A549 treated with DMSO at 1 μM for 4 hours (cell line): ENCODE data around the gene SLC22A8. TPM values are rescaled to one million over a fixed set of nuclear protein-coding genes. Genes with fewer than 3 reads are reported as not detected.

ENCODE experiments used
- total RNA-seq: library from RNA; stranded (reverse); fragments of 200-300 nt; extraction: Qiagen RNA extraction; gene quantifications from 5 replicates; pipeline ENCODE4 v1.2.3, GENCODE V29; 2022; ENCODE audit warnings: low read depth

SLC22A8 gene
- total RNA-seq = not detected in 5 replicates

GRCh38 chr11:63015521-63016215, at the start of gene SLC22A8:
Gene SLC22A8 (minus strand): TSS chr11:63015841. CDS start chr11:63014958, 883 bp downstream.

GRCh38 chr11:62984451-62984991, 31.1 kb downstream of the SLC22A8 start, which contains the start of gene SLC22A6:
Gene SLC22A6 (minus strand): TSS chr11:62984967. CDS start chr11:62984690, 277 bp downstream.

Other genes with a start within 250 kb of the SLC22A8 start
- gene TAF6L, start 244.4 kb downstream of the SLC22A8 start, total RNA-seq = 14.1 to 17.7 TPM (median 15.2 TPM) in 5 replicates
- gene TMEM179B, start 228.4 kb downstream of the SLC22A8 start, total RNA-seq = 66.9 to 93.0 TPM (median 81.2 TPM) in 5 replicates
- 19.0 to 29.4 TPM (median 27.1 TPM) in 5 replicates for gene TMEM223, start 223.8 kb downstream of the SLC22A8 start, total RNA-seq
- 44.6 to 59.3 TPM (median 53.9 TPM) in 5 replicates for gene NXF1, start 210.4 kb downstream of the SLC22A8 start, total RNA-seq
- 20.5 to 28.2 TPM (median 26.0 TPM) in 5 replicates for gene STX5, start 183.8 kb downstream of the SLC22A8 start, total RNA-seq
- gene TEX54, start 183.0 kb downstream of the SLC22A8 start, total RNA-seq = not detected in 5 replicates
- 80.1 to 88.6 TPM (median 84.8 TPM) in 5 replicates for gene WDR74, start 176.3 kb downstream of the SLC22A8 start, total RNA-seq
- 929 to 1,086 TPM (median 982 TPM) in 5 replicates for gene SLC3A2, start 134.9 kb downstream of the SLC22A8 start, total RNA-seq
- 0.03 to 0.11 TPM (median 0.04 TPM) in 3 of 5 replicates, not detected in the others for gene CHRM1, start 94.5 kb downstream of the SLC22A8 start, total RNA-seq
- gene SLC22A6, start 30.9 kb downstream of the SLC22A8 start, total RNA-seq = not detected in 5 replicates
- not detected in 5 replicates for gene SLC22A24, start 128.4 kb upstream of the SLC22A8 start, total RNA-seq
- gene SLC22A25, start 227.8 kb upstream of the SLC22A8 start, total RNA-seq = not detected in 5 replicates